Activated CD8-positive, alpha-beta memory T cell treated with anti-CD3 and anti-CD28 coated beads for 4 hours (primary cell): Measurements from ENCODE around the gene RNF4.
"Not testable (repeated sequence)": the region's sequence is repeated elsewhere in the genome, so short reads cannot be mapped to it uniquely, and the experiment has no call there.

Experiments
- DNase-seq, 2 donors: peaks; one replicate each; pipeline ENCODE4 v3.0.0-alpha.2; 2020; ENCODE audit warnings: low read depth in 2 of 2

The RNF4 gene

DNA sequence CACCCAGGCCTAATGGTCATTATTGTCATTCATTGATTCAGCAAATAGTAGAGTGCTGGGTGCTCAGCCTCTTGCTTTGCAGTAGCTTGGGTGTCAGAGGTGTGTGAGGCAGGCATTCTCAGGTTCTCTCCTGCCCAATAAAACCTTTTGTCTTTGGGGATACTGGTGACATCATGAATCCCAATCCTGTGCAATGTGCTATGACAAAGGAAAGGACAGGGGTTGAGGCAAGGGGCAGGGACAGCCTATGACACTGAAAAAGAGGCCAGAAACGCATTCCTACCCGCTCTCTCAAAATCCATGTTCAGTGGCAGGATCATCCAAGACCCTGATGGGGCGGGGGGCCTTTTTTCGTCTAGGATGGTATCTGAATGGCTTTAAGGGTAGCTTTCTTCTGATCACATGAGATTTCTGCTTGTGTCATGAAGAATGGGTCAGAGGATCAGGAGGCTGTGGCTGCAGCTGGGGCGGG is 66.0 kb downstream of the RNF4 start:
- no peak for DNase-seq

DNA sequence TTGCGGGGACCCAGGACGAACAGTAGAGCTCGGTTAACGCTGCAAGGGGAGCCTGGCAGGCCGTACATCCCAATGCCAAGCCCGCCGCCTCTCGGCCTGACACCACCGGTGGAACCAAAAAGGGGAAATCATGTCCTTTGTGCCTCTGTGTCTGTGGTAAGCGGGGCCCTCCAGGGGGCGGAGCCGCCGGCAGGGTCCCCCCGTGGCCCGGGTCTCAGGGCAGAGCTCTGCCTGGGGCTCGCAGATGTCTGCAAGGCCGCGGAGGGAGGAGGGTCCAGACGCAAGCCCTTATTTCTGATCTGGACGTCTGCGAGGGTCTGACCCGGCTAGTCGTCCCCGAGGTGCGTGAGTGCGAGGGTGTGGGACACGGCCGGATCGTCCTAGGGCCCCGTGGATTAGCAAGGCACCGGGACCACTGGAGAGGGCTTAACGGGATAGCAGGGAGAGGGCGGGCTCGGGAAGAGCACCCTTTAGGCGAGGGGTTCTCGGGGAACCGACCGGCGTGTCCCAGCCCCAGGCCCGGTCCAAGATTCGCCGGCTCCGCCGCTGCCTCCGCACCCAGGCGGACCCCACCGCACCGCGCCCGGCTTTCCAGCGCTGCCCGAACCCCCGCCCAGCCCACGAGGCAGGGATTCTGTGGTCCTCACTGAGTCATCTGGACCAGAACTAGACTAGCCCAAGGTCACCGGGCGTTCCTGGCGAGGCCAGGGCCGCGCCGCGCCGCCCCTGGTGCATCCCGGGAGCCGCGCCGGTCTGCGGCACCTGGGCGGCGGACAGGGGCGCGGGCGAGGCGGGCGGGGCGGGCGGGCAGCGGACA is 66.7 kb downstream of the RNF4 start:
- DNase-seq = peak; percentile 14 to 18

DNA sequence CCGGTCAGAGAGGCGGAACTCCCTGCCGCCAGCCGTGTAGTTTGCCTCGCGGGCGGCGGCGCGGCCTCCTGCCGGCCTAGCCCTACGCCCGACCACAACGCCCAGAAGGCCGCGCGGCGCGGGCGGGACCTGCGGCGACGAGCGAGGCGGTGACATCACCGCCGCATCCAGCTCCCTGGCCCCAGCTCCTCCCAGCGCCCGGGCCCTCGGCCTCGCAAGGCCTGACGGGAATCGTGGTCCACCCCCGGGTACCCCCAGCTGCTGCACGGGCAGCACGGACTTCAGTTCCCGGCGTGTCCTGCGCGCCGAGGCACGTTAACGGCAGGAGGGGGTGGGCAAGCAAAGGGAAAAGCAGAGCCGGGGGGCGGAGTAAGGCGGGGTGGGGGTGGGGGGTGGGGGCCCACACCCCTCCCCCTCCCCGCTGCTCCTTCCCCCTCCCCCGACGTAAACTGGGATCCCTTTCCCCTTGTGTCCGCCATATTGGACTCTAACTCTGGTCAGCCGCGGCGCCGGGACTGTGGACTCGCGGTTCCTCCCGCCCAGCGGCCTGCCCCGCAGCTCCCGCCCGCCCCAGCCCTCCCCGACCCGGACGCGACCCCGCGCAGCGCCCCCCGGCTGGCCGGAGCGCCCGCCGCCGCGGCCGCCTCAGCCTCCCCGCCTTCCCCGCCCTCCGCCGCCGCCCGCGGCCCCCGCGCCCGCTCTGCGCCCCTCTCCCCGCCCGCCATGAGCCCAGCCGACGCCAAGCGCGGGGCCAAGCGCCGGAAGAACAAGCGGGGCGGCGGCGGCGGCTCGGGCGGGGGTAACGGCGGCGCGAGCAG is 67.5 kb downstream of the RNF4 start, which contains the start of gene FAM193A:
FAM193A (plus strand) TSS at position 455 of the 818 bp plus-strand sequence; CDS start at position 724, 269 bp downstream.
- peak; percentile 97 to 99 for DNase-seq

DNA sequence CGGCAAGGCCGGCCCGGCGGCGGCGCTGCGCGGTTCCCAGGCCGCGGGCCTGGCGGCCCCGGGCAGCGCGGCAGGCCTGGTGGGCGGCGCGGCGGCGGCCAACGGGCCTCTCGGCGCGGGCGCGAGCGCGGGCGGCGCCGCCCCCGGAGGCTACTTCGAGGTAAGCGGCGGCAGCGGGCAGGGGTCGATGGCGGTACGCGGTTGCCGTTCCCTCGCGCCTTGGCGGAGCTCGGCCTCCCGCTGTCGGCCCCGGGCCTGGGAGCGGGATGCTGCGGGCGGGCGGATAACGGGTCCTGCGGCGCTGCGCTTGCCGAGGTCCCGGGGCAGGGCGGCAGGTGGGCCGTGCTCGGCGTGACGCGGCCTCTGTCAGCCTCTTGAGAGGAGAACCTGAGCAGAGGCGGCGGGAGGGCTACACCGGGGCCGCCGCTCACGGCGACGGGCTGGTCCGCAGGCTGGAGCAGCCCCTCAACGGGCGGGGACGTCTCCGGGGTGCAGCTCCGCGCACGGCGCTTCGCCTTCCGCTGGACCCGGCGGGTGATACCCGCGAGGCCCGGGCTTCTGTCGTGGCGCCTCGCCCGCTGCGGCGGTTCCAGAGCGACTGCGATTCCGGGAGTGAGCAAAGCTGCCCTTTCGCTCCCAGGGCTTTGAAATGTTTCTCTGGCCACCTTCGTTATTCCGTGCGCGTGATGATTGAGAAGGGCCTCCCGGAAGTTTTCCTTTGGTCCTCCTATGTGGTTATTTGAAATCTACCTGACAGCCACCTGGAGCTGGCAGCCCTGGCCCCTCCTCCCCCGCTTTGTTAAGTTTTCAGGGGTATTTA is 68.3 kb downstream of the RNF4 start:
- peak; percentile 19 to 20 for DNase-seq

DNA sequence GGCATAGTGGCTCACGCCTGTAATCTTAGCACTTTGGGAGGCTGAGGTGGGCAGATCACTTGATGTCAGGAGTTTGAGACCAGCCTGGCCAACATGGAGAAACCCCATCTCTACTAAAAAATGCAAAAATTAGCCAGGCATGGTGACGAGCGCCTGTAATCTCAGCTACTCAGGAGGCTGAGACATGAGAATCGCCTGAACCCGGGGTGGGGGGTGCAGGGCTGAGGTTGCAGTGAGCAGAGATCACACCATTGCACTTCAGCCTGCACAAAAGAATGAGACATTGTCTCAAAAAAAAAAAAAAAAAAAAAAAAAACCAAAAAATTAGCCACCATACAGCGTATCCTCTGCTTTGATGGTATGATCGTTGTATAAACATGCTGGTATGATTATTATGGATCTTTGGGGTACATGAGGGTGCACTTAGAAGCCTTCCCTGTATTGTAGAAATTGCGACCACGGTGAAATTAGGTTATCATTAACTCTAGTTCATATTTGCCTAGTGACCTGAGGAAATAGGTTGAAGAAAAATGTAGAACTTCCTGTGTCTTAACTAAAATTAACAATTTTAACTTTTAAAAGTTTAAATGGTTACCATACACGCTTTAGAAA is 74.8 kb downstream of the RNF4 start:
- not testable (repeated sequence) for DNase-seq

DNA sequence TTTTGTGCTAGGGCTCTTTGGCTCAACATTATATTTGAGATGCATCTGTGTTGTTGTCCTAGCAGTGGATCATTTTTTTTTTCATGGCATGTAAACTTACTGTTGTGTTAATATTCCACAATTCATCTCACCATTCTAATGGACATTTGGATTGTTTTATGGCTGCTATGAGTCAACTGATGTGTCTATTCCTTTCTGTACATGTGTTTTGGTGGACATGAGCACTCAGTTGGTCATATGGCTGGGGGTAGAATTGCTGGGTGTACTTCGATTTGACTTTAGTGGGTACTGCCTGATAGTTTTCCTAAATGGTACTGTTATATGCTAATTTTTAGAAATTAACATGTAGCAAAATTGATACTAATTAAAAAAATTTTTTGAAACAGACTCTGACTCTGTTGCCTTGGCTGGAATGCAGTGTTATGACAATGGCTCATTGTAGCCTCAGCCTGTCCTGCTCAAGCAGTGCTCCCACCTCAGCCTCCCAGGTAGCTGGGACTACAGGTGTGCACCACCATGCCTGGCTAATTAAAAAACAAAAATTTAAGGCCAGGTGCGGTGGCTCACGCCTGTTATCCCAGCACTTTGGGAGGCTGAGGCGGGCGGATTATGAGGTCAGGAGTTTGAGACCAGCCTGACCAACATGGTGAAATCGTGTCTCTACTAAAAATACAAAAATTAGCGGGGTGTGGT is 76.6 kb downstream of the RNF4 start:
- DNase-seq = no peak

DNA sequence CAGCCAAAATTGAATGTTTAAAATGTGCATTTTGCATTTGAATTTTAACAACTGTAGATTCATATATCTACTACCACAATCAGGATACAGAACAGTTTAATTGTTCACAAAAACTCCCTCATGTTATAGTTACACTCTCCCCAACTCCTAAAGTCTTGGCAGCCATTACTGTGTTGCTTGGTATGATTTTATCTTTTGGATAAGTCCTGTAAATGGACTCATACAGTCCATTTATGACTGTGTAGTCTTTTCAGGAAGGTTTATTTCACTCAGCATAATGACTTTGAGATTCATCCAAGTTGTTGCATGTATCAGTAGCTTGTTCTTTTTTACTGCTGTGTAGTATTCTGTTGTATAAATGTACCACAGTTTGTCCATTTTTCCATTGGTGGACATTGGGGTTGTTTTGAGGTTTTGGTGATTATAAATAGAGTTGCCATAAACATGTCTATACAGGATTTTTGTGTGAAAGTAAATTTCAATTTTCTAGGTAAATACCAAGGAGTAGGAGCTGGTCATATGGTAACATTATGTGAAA is 77.4 kb downstream of the RNF4 start:
- DNase-seq = no peak

DNA sequence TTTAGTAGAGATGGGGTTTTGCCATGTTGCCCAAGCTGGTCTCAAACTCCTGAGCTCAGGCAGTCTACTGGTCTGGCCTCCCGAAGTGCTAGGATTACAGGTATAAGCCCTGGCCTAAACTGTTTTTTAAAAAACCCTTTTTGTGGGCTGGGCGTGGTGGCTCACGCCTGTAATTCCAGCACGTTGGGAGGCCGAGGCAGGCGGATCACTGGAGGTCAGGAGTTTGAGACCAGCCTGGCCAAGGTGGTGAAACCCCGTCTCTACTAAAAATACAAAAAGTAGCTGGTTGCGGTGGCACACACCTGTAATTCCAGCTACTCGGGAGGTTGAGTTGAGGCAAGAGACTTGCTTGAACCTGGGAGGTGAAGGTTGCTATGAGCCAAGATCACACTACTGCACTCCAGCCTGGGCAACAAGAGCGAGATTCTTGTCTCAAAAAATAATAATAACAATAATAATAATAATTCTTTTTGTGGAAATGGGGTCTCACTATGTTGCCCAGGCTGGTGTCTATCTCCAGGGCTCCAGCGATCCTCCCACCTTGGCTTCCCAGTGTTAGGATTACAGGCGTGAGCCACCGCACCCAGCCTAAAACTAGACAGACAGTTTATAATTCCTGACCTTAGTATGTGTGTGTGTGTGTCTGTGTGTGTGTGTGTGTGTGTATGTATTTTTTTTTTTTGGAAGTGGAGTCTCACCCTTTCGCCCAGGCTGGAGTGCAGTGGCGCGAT is 78.2 kb downstream of the RNF4 start:
- not testable (repeated sequence) for DNase-seq

DNA sequence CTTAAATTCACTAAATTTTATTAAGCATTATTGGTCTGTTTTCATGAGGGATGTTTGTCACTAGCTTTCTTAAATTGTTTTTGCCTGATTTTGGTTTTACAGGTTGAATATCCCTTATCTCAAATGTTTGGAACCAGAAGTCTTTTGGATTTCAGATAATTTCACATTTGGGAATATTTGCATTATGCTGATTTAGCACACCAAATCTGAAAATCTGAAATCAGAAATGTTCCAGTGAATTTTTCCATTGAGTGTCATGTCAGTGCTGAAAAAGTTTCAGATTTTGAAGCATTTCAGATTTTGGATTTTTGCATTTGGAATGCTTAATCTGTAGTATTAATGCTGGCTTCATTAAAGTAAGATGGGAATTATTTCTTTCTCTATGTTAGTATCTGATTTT is 82.2 kb downstream of the RNF4 start:
- DNase-seq = no peak

DNA sequence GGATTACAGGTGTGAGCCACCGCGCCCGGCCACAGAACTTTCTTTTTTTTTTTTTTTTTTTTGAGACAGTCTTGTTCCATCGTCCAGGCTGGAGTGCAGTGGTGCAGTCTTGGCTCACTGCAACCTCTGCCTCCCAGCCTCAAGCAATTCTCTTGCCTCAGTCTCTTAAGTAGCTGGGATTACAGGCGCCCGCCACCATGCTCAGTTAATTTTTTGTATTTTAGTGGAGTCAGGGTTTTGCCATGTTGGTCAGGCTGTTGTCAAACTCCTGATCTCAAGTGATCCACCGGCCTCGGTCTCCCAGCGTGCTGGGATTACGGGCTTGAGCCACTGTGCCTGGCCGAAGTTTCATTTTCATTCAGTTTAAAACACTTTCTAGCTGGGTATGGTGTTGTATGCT is 83.9 kb downstream of the RNF4 start:
- DNase-seq = no peak

DNA sequence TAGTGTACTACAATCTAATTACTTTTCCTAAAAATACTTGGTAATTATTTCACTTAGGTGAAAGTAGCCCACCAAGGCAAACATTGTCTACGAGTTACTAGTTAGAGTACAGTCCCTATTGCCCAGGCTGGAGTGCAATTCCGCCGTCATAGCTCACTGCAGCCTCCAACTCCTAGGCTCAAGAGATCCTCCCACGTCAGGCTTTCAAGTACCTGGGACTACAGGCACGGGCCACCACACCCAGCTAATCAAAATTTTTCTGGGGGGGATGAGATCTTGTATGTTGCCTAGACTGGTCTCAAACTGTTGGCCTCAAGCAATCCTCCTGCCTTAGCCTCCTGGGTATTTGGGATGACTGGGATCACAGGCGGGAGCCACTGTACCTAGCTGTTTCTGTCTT is 89.4 kb downstream of the RNF4 start:
- no peak for DNase-seq

DNA sequence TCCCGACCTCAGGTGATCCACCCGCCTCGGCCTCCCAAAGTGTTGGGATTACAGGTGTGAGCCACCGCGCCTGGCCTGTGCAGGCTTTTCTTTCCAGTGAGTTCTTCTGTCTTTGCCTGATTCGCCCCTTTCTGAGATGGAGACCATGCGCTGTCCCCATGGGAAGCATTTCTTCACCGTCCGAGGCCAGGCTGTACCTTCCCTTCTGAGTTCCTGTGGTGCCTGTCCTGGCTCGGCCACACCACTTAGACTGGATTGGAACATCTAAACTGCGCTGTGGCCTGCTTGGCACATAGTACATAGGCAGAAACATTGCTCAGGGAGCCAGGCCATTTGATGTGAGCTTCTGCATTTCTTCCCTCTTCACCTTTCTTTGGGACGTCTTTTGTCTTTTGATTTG is 91.3 kb downstream of the RNF4 start:
- no peak for DNase-seq
